ENCODE results near the gene HMGXB3.

- TF ChIP-seq TAF1 (IDR thresholded peaks at IDR 0.05; ENCODE audit: borderline replicate concordance, insufficient read depth, low read length) (no peak), POLR2AphosphoS5 (IDR thresholded peaks at IDR 0.05; ENCODE audit: low read depth, low read length) (no peak)
Measured at GRCh38 chr5:149999866-150000255, 678 bp upstream of the HMGXB3 start.

Data from PFSK-1 (cell line).